ENCODE results near the gene MED14.
"Not testable (repeated sequence)": the region's sequence is repeated elsewhere in the genome, so short reads cannot be mapped to it uniquely, and the experiment has no call there.

MED14 gene

GRCh38 chrX:40735325-40736169 lies at the start of gene MED14:
Gene MED14, minus strand, starts transcription at chrX:40735542. Its CDS starts 130 bp downstream, at chrX:40735412.
- H3K4me3 ChIP-seq = peak within 1 kb of the TSS; percentile 80
- DNase-seq (ENCODE audit: low spot score) = peak; percentile 89
- peak within 1 kb of the TSS; percentile 81 to 91 for H3K27ac ChIP-seq
- peak; percentile 44 for TF ChIP-seq CTCF (IDR thresholded peaks at IDR 0.05)

GRCh38 chrX:40784516-40785151 lies 49.3 kb upstream of the MED14 start:
- no peak for TF ChIP-seq CTCF (IDR thresholded peaks at IDR 0.05)
- Histone ChIP-seq H3K27ac (no peak overlapping the region), H3K4me3 (no peak overlapping the region)
- no peak for DNase-seq (ENCODE audit: low spot score)

- not testable (repeated sequence) for DNase-seq (ENCODE audit: low spot score); H3K4me3 ChIP-seq; H3K27ac ChIP-seq
These were observed 47.4 kb upstream of the MED14 start for GRCh38 chrX:40782644-40783259.

GRCh38 chrX:40780951-40781350 lies 45.6 kb upstream of the MED14 start:
- TF ChIP-seq CTCF (IDR thresholded peaks at IDR 0.05) = no peak
- no peak for DNase-seq (ENCODE audit: low spot score)
- H3K27ac ChIP-seq = no peak overlapping the region
- no peak overlapping the region for H3K4me3 ChIP-seq

GRCh38 chrX:40780082-40780481 lies 44.7 kb upstream of the MED14 start:
- TF ChIP-seq CTCF (IDR thresholded peaks at IDR 0.05) = no peak
- DNase-seq (ENCODE audit: low spot score) = no peak
- H3K27ac ChIP-seq = peak overlapping the region in 1 of 2 donors; percentile 1
- H3K4me3 ChIP-seq = no peak overlapping the region

DNA sequence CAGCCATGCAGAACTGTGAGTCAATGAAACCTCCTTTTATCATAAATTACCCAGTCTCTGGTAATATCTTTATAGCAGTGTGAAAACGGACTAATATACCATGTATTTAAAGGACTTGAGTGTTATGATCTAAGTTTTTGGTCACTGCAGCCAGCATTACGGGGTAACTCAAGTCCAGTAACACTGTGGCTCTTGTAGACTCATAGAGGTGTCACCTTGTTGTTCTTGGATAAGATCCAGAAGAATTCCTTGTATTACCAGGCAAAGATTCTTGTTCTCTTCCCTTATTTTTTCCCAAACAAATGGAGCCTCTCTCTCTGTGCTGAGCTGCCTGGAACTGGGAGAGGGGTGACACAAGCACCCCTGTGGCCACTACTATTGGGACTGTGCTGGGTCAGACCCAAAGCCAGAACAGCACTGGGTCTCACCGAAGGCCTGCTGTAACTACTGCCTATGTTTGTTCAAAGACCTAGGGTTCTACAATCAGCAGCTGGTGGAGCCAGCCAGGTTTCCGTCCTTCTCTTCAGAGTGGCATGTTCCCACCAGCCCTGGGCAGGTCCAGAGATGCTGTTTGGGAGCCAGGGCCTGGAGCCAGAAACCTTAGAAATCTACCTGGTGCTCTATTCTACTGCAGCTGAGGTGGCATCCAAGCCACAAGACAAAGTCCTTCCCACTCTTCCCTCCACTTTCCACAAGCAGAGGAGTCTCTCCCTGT lies 43.7 kb upstream of the MED14 start:
- Histone ChIP-seq H3K27ac (peak overlapping the region in 1 of 2 donors; percentile 1), H3K4me3 (no peak overlapping the region)
- no peak for TF ChIP-seq CTCF (IDR thresholded peaks at IDR 0.05)
- no peak for DNase-seq (ENCODE audit: low spot score)

- peak overlapping the region; percentile 40 to 56 for H3K27ac ChIP-seq
- no peak for DNase-seq (ENCODE audit: low spot score)
- TF ChIP-seq CTCF (IDR thresholded peaks at IDR 0.05) = no peak
- no peak overlapping the region for H3K4me3 ChIP-seq
These were observed 38.5 kb upstream of the MED14 start for GRCh38 chrX:40773809-40774208.

All from coronary artery (tissue), 2 donors.